D721Med (cell line): ENCODE data around the gene LIF.

Source experiments
- DNase-seq: peaks from one replicate; pipeline ENCODE4 v3.0.0; 2011; ENCODE audit warnings: low spot score; ENCODE audit not compliant: insufficient read length
- FAIRE-seq: peaks from 2 replicates; lab custom pipeline; 2011; peaks lifted over from hg19 to GRCh38; lab: Jason Lieb, UNC
- CTCF ChIP-seq: IDR thresholded peaks from 2 replicates; pipeline ENCODE4 v1.5.1; 2012; ENCODE audit warnings: mild to moderate bottlenecking, control low read depth; ENCODE audit not compliant: insufficient read depth; ENCODE audit errors: missing control alignments

Gene LIF

GRCh38 chr22:30228509-30229359, 17.8 kb downstream of the LIF start:
- DNase-seq (no peak), FAIRE-seq (no peak)
- no peak for TF ChIP-seq CTCF

DNA sequence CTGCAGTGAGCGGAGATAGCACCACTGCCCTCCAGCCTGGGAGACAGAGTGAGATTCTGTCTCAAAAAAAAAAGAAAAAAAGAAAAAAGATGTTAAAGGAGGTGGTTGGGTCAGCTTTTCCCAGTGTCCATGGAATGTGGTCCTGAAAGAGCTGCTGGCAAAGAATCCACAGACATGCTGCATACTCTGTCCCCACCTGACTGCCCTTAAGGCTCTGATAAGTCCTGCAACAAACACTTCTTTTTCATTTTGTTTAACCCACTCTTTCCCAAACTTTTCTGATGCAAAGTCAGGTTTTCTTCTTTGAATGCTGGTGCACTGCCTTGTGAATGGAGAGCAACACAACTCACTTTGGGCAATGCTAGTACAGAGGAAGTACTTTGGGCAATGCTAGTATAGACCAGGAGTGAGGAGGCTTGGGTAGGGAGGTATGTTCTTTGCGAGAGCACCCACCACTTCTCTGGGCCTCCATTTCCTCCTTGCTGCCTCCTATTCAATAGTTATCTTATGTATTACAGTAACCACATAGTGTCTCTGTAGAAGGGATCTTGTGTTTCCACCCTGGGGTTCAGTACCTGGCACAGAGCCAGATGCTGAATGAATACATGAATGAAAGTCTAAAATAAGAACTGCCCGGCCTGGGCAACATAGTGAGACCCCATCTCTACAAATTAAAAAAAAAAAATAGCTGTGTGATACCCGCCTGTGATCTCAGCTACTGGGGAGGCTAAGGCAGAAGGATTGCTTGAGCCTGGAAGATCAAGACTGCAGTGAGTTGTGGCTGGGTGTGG, 18.9 kb downstream of the LIF start:
- TF ChIP-seq CTCF = no peak
- FAIRE-seq (no peak), DNase-seq (no peak)

GRCh38 chr22:30226192-30226832, 20.2 kb downstream of the LIF start:
- no peak for FAIRE-seq
- no peak for TF ChIP-seq CTCF

DNA sequence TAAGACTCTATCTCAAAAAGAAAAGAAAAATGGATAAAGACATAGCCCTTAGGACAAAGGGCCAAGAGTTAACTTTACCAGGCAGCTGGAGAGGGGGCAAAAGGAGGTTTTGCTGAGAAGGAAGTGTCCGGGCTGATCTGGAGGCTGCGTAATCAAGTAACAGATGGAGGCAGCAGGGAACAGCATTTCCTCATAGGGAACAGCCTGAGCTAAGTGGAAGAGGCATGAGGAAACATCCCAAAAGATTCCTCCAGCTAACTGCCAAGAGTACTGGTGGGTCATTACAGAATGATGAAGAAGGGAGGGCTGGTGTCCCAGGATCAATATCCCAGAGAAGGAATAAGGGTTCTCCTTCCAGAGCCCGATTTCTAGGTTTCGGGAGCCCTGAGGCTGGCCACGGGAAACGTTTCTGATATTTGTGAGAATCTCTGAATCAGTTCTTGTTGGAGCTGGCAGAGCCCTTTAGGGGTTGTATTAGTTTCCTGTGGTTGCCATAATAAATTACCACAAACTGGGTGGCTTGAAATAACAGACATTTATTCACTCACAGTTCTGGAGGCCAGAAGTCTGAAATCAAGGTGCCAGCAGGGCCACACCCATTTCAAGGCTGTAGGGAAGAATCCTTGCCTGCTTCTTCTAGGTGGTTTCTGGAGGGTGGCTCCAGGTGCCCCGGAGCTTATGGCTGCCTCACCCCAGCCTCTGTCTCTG, 21.2 kb downstream of the LIF start:
- no peak for FAIRE-seq
- no peak for DNase-seq
- TF ChIP-seq CTCF = no peak

More at GRCh38 chr22:30226192-30226832, 20.2 kb downstream of the LIF start:
- DNase-seq = no peak

DNA sequence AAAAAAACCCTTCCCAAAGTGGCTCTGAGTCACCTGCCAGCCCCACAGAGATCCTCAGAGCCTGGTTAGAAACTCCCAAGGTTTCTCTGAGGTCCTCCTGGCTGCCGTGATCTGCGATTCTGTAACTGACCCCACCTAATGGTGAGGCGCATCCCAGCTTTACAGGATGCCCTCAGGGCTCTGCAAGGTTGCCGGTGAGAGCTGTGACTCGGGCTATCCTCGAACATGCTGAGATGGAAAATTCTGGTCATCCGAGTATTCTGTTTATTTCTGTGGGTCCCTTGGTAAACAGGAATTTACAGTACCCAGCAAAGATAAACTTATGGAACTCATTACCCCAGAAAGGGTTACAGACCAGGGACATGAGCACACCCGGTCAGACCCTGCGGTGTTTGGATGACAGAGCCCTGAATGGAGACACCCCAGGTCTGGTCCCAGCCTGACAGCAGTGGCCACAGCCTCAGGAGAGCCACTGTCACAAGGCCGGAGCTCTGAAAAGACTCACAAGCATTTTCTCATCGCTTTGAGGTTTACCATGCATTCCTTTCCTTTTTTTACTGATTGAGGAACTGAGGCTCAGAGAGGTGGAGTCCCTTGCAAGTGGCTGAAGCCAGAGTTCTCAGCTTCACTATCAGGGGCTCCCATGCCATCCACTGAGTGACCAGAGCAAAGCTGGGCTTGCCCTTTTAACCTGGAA, 22.2 kb downstream of the LIF start:
- no peak for DNase-seq
- no peak for TF ChIP-seq CTCF
- FAIRE-seq = no peak

DNA sequence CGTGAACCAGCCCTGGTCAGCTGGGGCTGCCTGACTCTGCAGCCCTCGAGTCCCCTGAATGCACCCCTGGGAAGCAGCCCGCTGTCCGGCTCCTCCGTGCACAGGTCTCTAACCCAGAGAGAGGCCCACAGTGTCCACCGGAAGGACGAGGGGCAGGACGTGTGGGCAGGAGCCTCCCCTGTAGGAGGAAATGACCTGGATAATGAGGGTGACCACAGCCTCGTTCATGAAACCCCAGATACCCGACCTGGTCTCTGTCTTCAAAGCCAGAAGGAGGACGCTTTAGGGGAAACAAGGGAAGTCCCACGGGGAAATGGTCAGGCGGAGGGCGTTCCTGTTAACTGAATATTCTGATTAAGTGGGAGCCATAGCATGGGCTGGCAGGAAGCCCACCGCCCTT, 23.3 kb downstream of the LIF start:
- DNase-seq (no peak), FAIRE-seq (no peak)
- TF ChIP-seq CTCF = no peak
